DMS79 treated with DMSO at 0.1 percent for 48 hours (cell line): ENCODE data around the gene FHIT.

Source experiments
- DNase-seq: peaks from one replicate; lab custom pipeline; 2025; lab: John Stamatoyannopoulos, UW

Gene FHIT

GRCh38 chr3:60102154-60102553, 1149.1 kb downstream of the FHIT start:
- DNase-seq, result no peak

GRCh38 chr3:60101621-60102020, 1149.6 kb downstream of the FHIT start:
- no peak for DNase-seq

GRCh38 chr3:60096403-60096802, 1154.8 kb downstream of the FHIT start:
- DNase-seq, result no peak

GRCh38 chr3:60095930-60096329, 1155.3 kb downstream of the FHIT start:
- DNase-seq, result no peak

GRCh38 chr3:60095516-60095915, 1155.7 kb downstream of the FHIT start:
- DNase-seq, result no peak

GRCh38 chr3:60094392-60094947, 1156.8 kb downstream of the FHIT start:
- DNase-seq, result no peak

GRCh38 chr3:60090548-60090947, 1160.7 kb downstream of the FHIT start:
- no peak for DNase-seq

- DNase-seq, result no peak
Measured at GRCh38 chr3:60086811-60087210, 1164.4 kb downstream of the FHIT start.

- DNase-seq, result no peak
Measured at GRCh38 chr3:60085649-60086048, 1165.6 kb downstream of the FHIT start.

GRCh38 chr3:60081381-60082095, 1169.7 kb downstream of the FHIT start:
- DNase-seq, result no peak

GRCh38 chr3:60080648-60081047, 1170.6 kb downstream of the FHIT start:
- DNase-seq, result no peak

GRCh38 chr3:60079076-60079475, 1172.2 kb downstream of the FHIT start:
- no peak for DNase-seq

- DNase-seq, result no peak
Measured at GRCh38 chr3:60076331-60076730, 1174.9 kb downstream of the FHIT start.

- DNase-seq, result no peak
Measured at GRCh38 chr3:60073942-60074341, 1177.3 kb downstream of the FHIT start.

- DNase-seq, result no peak
Measured at GRCh38 chr3:60073228-60073627, 1178.0 kb downstream of the FHIT start.

GRCh38 chr3:60070366-60070765, 1180.9 kb downstream of the FHIT start:
- no peak for DNase-seq

GRCh38 chr3:60065227-60065868, 1185.9 kb downstream of the FHIT start:
- no peak for DNase-seq

GRCh38 chr3:60064210-60065178, 1186.8 kb downstream of the FHIT start:
- DNase-seq, result no peak

GRCh38 chr3:60056404-60056803, 1194.8 kb downstream of the FHIT start:
- no peak for DNase-seq

- peak; percentile 23 for DNase-seq
Measured at GRCh38 chr3:60055765-60056164, 1195.5 kb downstream of the FHIT start.

GRCh38 chr3:60053526-60054265, 1197.6 kb downstream of the FHIT start:
- no peak for DNase-seq

GRCh38 chr3:60048447-60048848, 1202.8 kb downstream of the FHIT start:
- no peak for DNase-seq
